GM21717 (cell line): ENCODE data around the gene DNMT3B.
"Not testable (repeated sequence)": the region's sequence is repeated elsewhere in the genome, so short reads cannot be mapped to it uniquely, and the experiment has no call there.

Source experiments
- ATAC-seq: cut with Tn5 transposase; IDR thresholded peaks from one replicate; pipeline ENCODE4 v1.9.1; 2021; ENCODE audit warnings: mild to moderate bottlenecking, moderate library complexity; ENCODE audit not compliant: unreplicated experiment

The DNMT3B gene

DNA sequence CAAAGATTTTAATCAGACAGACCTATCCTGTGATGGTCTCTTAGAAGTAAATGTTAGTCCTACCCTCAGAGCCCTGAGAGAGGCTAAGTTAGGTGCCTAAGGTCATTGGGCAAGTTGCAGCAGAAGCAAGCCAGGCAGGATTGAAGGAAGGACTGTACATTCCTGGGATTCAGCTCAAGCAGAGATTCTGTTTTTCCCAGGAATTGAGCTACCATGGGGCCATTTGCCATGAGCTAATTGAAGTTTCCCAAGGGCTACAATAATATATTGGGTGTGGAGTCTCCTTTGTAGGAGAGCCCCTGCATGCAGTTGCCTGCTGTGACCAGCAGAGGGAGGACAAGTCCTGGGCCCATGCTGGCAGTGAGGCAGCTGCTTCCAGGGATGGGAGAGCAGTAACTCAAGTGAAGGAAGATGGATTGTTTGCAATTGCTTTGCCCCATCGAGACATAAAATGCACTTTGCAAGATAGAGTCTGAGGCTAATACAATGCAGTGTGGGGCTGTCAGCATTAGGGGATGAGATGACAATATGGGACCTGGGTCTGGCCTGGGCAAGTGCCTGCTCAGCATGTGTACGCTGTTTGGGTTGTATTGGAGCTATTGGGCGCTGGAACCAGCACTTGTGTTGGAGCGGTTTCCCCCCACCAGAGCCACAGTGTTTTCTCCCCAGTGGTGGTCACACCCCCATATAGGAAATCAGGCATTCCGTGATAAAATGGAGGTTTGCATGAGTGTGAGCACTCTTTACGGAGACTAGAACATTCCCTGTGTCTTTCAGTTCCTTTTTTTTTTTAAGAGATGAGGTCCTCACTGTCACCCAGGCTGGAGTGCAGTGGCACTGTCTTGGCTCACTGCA, 27.9 kb downstream of the DNMT3B start:
- ATAC-seq = no peak

DNA sequence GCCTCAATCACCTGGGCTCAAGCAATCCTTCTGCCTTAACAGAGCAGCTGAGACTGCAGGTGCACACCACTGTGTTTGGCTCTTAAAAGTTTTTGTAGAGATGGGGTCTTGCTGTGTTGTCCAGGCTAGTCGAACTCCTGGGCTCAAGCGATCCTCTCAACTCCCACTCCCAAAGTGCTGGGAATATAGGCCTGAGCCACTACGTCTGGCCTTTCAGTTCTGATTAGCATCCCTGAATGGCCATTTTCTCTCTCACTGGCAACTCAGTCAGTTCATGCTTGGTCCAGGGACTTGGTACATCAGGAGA, 28.5 kb downstream of the DNMT3B start:
- no peak for ATAC-seq

DNA sequence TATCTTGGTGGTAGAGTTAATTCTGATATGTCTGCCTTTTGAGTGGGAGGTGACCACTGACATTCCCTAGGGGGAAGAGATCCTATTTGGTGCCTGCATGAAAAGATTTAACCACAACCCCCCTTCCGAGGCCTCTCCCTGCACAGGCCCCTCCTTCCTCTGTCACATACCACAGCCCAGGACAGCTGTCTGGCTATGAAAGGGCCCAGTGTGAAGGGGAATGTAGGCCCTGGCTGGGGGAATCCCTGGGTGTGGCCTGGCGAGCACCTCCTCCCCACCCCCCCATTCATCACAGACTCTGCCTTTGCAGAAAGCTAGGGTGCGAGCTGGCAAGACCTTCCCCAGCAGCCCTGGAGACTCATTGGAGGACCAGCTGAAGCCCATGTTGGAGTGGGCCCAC, 30.1 kb downstream of the DNMT3B start:
- no peak for ATAC-seq

DNA sequence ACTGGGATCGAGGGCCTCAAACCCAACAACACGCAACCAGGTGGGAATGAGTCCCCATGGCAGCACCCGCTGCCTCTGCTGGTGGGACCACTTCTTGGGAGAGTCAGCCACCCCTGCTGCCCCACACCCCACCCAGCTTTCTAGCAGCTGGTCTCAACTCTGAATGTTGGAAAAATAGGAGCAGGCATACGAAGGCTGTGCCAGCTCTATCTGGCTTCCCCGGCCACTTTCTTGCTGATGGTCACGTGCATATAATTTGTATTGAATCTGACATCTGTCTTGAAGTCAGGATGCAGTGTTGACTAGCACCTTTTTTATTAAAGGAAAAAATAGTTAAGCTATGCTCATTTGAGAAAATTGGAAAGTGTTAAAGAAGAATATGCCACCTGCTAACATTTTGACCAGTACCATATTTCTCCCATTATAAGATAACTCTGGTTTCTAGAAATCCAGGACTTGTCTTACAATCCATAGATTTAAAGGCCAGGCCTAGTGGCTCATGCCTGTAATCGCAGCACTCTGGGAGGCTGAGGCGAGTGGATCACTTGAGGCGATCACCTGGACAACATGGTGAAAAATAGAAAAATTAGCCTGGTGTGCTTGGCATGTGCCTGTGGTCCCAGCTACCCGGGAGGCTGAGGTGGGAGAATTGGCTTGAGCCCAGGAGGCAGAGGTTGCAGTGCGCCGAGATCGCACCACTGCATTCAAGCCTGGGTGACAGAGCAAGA, 30.7 kb downstream of the DNMT3B start:
- ATAC-seq = no peak

DNA sequence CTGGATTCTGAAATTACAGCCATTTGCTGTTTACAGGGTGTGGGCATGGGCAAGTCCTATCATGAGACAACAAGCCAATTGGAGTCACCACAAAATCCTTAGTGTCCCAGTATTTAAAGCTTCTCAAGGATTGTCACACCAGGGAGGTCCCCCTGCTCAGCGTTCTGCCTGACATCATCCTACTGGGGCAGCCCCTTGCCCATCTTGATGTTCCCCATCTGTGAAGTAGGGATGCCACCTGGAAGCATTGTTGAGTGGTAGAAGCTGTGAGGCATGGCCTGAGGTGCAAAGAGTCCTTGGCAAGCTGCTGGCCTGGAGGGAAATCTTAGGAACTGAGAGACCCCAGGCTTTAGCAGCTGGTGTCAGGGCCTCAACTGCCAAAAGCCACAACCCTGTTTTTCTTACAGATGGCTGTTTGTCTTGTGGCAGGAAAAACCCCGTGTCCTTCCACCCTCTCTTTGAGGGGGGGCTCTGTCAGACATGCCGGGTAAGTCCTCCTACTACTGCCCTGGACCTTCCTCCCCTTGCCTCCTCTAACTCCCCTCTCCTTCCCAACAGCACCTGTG, 34.3 kb downstream of the DNMT3B start:
- ATAC-seq = no peak

DNA sequence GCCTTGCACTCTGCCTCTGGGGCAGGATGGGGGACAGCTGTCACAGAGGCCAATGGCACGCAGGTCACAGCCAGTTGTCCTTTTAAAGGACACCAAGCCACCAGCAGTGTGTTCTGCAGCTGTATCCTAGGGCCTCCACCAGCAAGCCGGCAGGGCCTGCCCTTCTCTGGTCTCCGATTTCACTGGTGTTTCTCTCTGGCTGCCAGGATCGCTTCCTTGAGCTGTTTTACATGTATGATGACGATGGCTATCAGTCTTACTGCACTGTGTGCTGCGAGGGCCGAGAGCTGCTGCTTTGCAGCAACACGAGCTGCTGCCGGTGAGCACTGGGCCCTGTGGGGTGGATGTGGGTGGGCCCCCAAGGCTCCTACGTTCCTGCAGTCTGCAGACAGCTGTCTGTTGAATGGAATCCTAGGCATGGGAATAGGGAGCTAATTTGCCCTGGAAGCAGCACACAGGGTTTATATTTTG, 34.8 kb downstream of the DNMT3B start:
- no peak for ATAC-seq

DNA sequence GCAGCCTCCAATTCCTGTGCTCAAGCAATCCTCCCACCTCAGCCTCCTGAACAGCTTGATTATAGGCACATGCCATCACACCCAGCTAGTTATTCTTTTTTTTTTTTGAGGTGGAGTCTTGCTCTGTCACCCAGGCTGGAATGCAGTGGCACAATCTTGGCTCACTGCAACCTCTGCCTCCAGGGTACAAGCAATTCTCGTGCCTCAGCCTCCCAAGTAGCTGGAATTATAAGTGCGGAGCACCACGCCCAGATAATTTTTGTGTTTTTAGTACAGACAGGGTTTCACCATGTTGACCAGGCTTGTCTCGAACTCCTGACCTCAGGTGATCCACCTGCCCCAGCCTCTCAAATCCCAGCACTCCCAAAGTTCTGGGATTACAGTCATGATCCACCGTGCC, 35.4 kb downstream of the DNMT3B start:
- not testable (repeated sequence) for ATAC-seq

DNA sequence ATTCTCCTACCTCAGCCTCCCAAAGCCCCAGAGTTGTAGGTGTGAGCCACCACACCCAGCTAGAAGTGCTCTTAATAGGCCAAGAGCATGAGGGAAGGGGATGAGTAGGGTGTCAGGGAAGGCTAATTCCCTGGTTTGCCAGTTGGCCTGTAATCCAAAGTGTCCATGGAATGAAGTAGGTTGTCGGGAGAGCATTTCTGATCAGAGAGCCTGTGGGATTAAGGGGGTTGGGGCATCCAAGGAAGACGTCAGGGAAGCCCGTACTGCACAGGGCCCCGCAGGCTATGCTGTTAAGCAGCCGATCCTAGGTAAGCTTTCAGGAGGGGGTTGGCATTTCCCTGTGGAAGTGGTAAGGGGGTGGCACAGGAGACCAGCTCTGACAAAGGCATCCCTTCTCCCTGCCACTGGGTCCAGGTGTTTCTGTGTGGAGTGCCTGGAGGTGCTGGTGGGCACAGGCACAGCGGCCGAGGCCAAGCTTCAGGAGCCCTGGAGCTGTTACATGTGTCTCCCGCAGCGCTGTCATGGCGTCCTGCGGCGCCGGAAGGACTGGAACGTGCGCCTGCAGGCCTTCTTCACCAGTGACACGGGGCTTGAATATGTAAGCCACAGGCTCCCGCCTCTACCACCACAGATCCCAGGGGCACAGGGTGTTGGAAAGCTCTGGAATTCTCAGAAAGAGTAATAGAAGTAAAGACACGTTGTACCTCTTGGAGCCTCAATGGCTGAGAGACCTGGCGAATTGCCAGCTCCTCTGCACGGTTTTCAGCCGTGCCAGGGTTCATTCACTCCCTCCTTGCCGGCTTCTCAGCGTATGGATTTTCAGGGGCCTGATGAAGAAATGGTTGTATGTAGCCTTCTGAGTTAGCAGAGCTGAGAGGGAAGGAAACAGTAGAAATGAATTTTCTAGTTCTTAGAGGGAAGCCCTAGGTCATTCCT, 36.1 kb downstream of the DNMT3B start:
- no peak for ATAC-seq

DNA sequence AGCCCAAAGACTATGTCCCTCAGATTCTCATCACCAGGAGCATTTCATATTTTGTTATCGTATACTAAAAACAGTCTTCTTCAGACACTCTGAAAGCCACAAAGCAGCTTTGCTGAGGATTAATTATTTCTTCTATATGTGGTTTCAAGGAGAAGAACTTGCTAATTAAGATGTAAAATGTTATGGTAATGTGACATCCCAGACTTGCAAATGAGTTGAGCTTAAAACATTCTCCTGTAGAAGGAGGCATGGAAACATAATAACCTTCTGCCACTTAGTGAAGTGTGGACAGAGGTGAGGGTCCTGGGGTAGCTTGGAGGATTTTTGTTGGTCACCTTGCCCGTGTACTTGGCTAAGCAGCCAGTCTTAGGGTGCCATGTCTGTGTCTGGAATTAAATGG, 40.9 kb downstream of the DNMT3B start:
- ATAC-seq = no peak

DNA sequence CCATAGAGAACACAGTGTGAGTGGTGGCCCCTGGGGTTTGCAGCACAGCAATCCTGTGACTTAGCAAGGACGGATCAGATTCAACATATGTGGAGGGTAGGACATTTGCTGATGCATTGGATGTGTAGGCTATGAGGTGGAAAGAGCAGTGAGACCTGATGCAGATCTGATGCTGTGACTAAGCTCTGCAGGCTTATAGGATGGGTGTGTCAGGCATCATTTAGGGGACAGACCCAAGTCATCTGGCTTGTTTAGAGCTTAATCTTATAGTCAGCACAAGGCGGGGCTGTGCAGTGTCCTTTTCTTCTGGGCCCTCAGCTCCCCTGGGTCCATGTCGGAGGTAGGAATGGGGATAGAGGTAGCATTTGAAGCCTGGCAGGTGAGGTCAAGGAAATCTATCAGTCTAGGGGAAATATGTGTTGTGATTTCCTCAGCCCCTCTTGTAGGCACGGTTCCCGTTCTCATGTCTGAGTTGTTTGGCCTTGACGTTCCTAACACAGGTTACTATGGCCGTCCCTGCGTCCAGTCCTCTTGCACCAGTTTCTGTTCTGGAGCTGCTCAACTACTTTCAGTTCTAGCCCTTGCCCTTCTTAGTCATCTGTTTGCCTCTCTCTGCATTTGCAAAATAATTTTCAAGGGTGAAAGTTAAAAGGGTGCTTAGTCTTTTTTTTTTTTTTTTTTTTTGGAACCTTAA, 42.0 kb downstream of the DNMT3B start:
- no peak for ATAC-seq

DNA sequence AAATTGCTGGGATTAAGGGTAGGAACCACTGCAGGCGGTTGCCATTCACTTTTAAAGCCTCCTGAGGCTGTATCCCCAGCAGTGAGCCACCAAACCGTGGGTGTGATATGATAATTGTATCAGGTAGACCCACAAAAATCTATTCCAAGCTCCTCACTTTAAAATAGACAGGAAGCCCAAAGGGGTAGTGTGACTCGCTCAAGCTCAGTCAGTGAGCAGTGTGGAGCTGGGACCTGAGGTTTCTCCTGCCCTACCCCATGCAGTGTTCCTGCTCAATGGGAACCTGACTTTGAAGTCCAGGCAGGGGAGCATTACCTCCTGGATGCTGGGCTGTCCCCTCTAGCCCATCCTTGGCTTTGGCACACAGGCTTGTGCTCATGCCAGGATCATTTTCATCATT, 42.6 kb downstream of the DNMT3B start:
- no peak for ATAC-seq

DNA sequence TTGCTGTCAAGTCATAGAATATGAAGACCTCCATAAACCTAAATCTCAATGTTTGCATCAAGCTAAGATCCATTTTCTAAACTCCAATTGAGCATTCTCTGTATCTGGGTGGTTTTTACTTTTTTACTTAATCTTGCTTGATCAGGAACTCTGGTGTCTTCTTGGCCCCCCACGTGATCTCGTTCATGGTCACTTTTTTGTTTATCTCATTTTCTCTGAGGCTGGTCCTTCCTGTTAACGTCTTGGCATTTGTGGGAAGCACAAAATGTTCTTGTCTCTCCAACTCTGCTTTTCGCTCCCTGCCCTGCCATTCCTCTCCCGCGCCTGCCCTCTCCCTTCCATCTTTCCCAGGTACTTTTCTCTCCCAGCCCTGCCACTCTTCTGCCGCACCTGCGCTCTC, 43.5 kb downstream of the DNMT3B start:
- no peak for ATAC-seq

DNA sequence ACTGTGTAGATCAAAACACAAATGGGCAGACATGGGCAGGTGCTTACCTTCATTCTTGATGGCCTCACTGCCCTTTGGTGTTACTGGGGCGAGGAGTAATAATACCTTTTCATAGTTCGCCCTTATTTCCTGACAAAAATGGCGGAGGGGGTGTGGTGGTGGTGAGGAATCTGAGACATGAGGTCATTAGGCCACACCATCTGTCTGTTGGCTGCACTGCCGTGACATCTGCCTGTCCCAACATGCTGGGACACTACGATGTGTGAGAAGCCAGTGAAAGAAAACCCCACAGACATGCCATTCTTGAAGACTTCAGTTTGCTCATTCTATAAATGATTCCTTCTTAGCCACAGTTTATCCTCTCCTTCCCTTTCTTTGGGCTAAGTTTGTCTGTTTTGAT, 44.2 kb downstream of the DNMT3B start:
- no peak for ATAC-seq

DNA sequence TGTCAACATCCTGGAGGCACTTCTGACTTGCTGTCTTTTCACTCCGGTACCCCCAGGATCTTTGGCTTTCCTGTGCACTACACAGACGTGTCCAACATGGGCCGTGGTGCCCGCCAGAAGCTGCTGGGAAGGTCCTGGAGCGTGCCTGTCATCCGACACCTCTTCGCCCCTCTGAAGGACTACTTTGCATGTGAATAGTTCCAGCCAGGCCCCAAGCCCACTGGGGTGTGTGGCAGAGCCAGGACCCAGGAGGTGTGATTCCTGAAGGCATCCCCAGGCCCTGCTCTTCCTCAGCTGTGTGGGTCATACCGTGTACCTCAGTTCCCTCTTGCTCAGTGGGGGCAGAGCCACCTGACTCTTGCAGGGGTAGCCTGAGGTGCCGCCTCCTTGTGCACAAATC, 45.5 kb downstream of the DNMT3B start:
- no peak for ATAC-seq

DNA sequence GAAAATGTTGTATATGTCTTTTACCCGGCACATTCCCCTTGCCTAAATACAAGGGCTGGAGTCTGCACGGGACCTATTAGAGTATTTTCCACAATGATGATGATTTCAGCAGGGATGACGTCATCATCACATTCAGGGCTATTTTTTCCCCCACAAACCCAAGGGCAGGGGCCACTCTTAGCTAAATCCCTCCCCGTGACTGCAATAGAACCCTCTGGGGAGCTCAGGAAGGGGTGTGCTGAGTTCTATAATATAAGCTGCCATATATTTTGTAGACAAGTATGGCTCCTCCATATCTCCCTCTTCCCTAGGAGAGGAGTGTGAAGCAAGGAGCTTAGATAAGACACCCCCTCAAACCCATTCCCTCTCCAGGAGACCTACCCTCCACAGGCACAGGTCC, 46.3 kb downstream of the DNMT3B start:
- no peak for ATAC-seq

DNA sequence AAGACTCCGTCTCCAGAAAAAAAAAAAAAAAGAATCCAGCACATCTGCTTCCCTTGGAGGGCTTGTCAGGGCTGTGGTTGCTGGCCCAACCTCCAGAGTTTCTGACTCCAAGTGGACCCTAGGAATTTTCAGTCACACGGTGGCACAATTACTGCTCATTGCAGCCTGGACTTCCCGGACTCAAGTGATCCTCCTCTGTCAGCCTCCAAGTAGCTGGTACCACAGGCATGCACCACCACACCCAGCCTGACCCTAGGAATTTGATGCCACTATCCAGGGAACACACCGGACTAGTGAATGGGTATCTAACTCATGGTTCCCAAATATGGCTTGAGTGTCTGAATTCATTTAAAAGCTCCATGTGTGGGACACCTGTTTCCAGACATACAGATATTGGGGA, 47.7 kb downstream of the DNMT3B start:
- no peak for ATAC-seq

DNA sequence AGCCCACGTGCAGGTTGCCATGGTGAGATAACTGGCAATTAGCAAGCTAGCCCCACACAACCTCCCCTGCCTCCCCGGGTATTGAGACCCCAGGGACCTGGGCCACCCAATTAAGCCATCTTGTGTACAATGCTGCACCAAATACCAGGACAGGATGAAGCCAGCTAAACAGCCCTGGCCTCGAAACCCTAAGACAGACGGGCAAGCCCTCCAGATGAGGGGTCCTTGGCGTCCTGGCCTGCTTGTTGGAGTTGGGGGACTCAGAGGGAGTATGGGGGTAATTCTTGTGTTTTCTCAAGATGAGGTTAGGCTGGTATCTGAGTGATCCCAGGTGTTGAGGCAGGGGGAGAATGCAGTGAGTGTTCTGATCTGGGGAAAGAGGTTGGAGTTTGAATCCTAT, 48.8 kb downstream of the DNMT3B start:
- no peak for ATAC-seq

DNA sequence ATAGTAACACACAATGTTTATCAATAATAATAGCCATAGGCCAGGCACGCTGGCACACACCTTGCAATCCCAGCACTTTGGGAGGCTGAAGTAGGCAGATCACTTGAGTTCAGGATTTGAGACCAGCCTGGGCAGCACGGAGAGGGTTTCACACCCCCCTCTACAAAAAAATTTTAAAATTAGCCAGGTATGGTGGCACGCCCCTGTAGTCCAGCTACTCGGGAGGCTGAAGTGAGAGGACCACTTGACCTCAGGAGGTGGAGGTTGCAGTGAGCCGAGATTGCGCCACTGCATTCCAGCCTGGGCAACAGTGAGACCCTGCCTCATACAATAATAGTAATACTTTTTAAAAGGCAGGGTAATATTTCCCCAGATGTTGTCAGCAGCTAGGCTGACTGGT, 49.7 kb downstream of the DNMT3B start:
- ATAC-seq = no peak

DNA sequence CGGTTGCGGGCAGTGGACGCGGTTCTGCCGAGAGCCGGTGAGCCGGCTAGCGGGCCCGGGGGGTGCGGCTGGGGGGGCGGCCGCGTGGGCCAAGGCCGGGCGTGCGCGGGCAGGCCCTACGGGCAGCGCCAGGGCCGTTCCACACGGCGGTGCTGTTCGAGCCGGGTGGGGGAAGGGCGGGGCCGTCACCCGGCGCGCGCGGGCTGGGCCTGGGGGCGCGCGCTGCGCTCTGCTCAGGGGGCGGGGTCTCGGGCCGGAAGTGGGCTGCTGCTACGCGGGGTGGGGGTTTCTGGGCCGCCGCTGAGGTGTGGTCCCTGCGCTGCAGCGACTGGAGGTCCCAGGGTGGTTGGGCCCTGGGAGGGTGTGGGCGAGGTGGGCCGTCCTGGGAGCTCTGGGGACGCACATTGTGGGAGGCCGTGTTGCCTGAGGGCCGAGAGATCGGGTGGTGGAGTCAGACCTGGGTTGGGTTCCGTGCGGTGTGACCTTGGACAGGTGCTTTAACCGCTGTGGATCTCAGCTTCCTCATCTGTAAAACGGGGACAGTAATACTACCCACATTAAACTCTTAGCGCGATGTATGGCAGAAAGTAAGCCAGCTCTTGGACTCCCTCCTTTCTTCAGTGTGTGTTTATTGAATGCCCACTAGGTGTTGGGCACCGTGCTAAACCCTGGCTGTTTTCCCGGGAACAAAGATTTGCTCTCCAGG, 58.0 kb downstream of the DNMT3B start:
- peak; percentile 45 for ATAC-seq
